ENCODE results near the gene GRK1.

- no peak for TF ChIP-seq CTCF (IDR thresholded peaks at IDR 0.05; ENCODE audit: poor library complexity)
- no peak for TF ChIP-seq EZH2 (IDR thresholded peaks at IDR 0.05; ENCODE audit: borderline replicate concordance)
- no peak for TF ChIP-seq EZH2phosphoT487 (IDR thresholded peaks at IDR 0.05; ENCODE audit: low read depth, severe bottlenecking, unreplicated experiment)
Observed at GRCh38 chr13:113629866-113630265, 37.2 kb upstream of the GRK1 start.

All from hepatocyte (in vitro differentiated cells).